Neural crest cell (in vitro differentiated cells): ENCODE results near the gene TAS1R3. TPM values are rescaled to one million over a fixed set of nuclear protein-coding genes. Genes with fewer than 3 reads are reported as not detected.
A peak's percentile ranks its signal among the peaks of the same experiment; 100 is the strongest.

Experiments used
- DNase-seq: peaks from one replicate; pipeline ENCODE4 v3.0.0; 2021; ENCODE audit warnings: low read depth, mixed read lengths, low spot score
- H3K27ac Mint-ChIP-seq: one replicate; pipeline ENCODE4 v1.8.0; 2021; ENCODE audit warnings: mild to moderate bottlenecking, mixed read lengths; ENCODE audit not compliant: unreplicated experiment
- H3K27me3 Mint-ChIP-seq: 2 replicates; pipeline ENCODE4 v1.8.0; 2021; ENCODE audit warnings: low read depth, mild to moderate bottlenecking, mixed read lengths
- H3K36me3 Mint-ChIP-seq: 2 replicates; pipeline ENCODE4 v1.8.0; 2021; ENCODE audit warnings: low read depth, mild to moderate bottlenecking, mixed read lengths
- H3K4me1 Mint-ChIP-seq: 2 replicates; pipeline ENCODE4 v1.8.0; 2021; ENCODE audit warnings: mixed read lengths
- H3K4me3 Mint-ChIP-seq: one replicate; pipeline ENCODE4 v1.8.0; 2021; ENCODE audit warnings: mild to moderate bottlenecking, mixed read lengths
- H3K9me3 Mint-ChIP-seq: 2 replicates; pipeline ENCODE4 v1.8.0; 2021; ENCODE audit warnings: mixed read lengths
- CTCF ChIP-seq: fragments of 200-600 bp; sonication (generic); conservative IDR thresholded peaks from 2 replicates; pipeline ENCODE4 v1.5.0; 2021; ENCODE audit warnings: antibody characterized with exemption, mild to moderate bottlenecking
- total RNA-seq: library from RNA; stranded (reverse); gene quantifications from 2 replicates; pipeline ENCODE4 v1.2.1, GENCODE V29; 2021

Gene TAS1R3
- total RNA-seq, 1 donor from 2014 or later: 0.68 TPM

DNA sequence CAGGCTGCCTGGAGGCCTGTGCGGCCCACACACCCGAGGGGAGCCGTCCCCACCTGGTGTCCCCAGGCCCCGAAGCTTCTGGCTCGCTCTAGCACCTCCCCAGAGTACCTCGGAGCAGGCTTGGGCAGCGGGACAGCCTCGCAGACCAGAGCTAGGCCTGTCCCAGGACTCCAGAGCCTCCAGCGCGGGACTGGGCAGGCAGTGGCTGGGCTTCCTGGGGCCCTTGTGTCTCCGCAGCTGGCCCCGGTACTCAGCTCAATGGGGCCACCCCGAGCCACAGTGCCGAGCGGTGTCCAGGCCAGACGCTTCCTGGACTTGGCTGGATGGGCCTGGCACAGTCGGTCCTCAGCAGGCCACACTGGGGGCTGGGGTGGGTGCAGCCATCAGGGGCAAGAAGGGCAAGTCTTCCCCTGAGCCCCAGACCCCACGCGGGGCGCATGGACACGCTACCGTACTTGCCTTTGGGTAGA lies 45.9 kb upstream of the TAS1R3 start:
- peaks cover under 1% of the 10 kb centered on the region for H3K27me3 Mint-ChIP-seq
- no peak overlapping the region for H3K4me3 Mint-ChIP-seq
- H3K4me1 Mint-ChIP-seq: no peaks in the 10 kb centered on the region
- no peak for DNase-seq
- no peaks in the 10 kb centered on the region for H3K36me3 Mint-ChIP-seq
- no peak for TF ChIP-seq CTCF
- H3K27ac Mint-ChIP-seq: no peak overlapping the region
- H3K9me3 Mint-ChIP-seq: no peaks in the 10 kb centered on the region

DNA sequence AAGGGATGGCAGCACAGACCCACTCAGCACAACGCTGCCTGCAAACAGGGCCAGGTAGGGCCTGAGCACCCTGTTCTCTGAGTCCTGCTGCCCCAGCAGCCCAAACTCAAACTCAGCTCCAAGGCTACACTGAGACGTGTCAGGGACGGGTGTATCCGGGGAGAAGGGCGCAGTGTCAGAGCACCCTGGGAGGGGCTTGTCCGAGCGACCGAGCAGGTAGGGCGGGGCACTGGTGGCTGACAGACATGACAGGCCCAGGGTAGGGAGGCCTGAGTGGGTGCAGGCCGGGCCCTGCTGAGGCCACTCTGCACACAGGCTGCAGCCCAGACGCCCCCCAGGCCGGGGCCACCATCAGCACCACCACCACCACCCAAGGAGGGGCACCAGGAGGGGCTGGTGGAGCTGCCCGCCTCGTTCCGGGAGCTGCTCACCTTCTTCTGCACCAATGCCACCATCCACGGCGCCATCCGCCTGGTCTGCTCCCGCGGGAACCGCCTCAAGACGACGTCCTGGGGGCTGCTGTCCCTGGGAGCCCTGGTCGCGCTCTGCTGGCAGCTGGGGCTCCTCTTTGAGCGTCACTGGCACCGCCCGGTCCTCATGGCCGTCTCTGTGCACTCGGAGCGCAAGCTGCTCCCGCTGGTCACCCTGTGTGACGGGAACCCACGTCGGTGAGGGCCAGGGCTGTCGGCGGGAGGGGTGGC lies 45.3 kb upstream of the TAS1R3 start:
- Mint-ChIP-seq H3K9me3 (no peaks in the 10 kb centered on the region), H3K27ac (no peak overlapping the region), H3K27me3 (peaks cover 2% of the 10 kb centered on the region), H3K4me1 (no peaks in the 10 kb centered on the region), H3K4me3 (no peak overlapping the region), H3K36me3 (no peaks in the 10 kb centered on the region)
- no peak for TF ChIP-seq CTCF
- DNase-seq: no peak

- Mint-ChIP-seq H3K36me3 (no peaks in the 10 kb centered on the region), H3K4me1 (no peaks in the 10 kb centered on the region), H3K27me3 (peaks cover 2% of the 10 kb centered on the region), H3K4me3 (no peak overlapping the region), H3K9me3 (no peaks in the 10 kb centered on the region), H3K27ac (no peak overlapping the region)
- DNase-seq: no peak
- TF ChIP-seq CTCF: no peak
Measured at GRCh38 chr1:1286313-1287261, 44.5 kb upstream of the TAS1R3 start.

- DNase-seq: peak; percentile 3
- no peak for TF ChIP-seq CTCF
- Mint-ChIP-seq H3K4me3 (no peak overlapping the region), H3K4me1 (no peaks in the 10 kb centered on the region), H3K27ac (no peak overlapping the region), H3K27me3 (peaks cover 2% of the 10 kb centered on the region), H3K36me3 (no peaks in the 10 kb centered on the region), H3K9me3 (no peaks in the 10 kb centered on the region)
Measured at GRCh38 chr1:1287288-1288110, 43.6 kb upstream of the TAS1R3 start.

GRCh38 chr1:1290238-1290731 lies 40.8 kb upstream of the TAS1R3 start:
- H3K4me3 Mint-ChIP-seq: peak overlapping the region; percentile 64
- TF ChIP-seq CTCF: peak; percentile 65
- DNase-seq: peak; percentile 78
- no peaks in the 10 kb centered on the region for H3K4me1 Mint-ChIP-seq
- H3K27me3 Mint-ChIP-seq: peaks cover 2% of the 10 kb centered on the region
- no peaks in the 10 kb centered on the region for H3K9me3 Mint-ChIP-seq
- no peak overlapping the region for H3K27ac Mint-ChIP-seq
- H3K36me3 Mint-ChIP-seq: no peaks in the 10 kb centered on the region
